Smooth muscle cell (in vitro differentiated cells): ENCODE data around the gene TSPAN15. TPM values are rescaled to one million over a fixed set of nuclear protein-coding genes. Genes with fewer than 3 reads are reported as not detected.

Source experiments
- DNase-seq: peaks from one replicate; lab custom pipeline; 2025; ENCODE audit not compliant: unreplicated experiment; lab: John Stamatoyannopoulos, UW
- H2AFZ ChIP-seq: fragments of 200-600 bp; sonication (generic); 2 replicates; pipeline ENCODE4 v1.6.0; 2016; ENCODE audit warnings: antibody characterized with exemption, low read depth, mild to moderate bottlenecking
- H3F3A ChIP-seq: fragments of 200-600 bp; sonication (generic); 2 replicates; pipeline ENCODE4 v1.6.0; 2017; ENCODE audit warnings: antibody characterized with exemption, low read depth
- H3K27ac ChIP-seq: fragments of 200-600 bp; sonication (generic); 2 replicates; pipeline ENCODE4 v1.5.1; 2016; ENCODE audit warnings: low read depth, mild to moderate bottlenecking
- H3K27me3 ChIP-seq: fragments of 200-600 bp; sonication (generic); 2 replicates; pipeline ENCODE4 v1.6.1; 2016; ENCODE audit warnings: low read depth, mild to moderate bottlenecking
- H3K36me3 ChIP-seq: fragments of 200-600 bp; sonication (generic); 2 replicates; pipeline ENCODE4 v1.5.1; 2016; ENCODE audit warnings: low read depth
- H3K4me1 ChIP-seq: fragments of 200-600 bp; sonication (generic); 2 replicates; pipeline ENCODE4 v1.5.1; 2016; ENCODE audit warnings: low read depth
- H3K4me2 ChIP-seq: fragments of 200-600 bp; sonication (generic); 2 replicates; pipeline ENCODE4 v1.6.0; 2016; ENCODE audit warnings: mild to moderate bottlenecking
- H3K4me3 ChIP-seq: fragments of 200-600 bp; sonication (generic); 2 replicates; pipeline ENCODE4 v1.5.1; 2016; ENCODE audit warnings: mild to moderate bottlenecking
- H3K79me2 ChIP-seq: fragments of 200-600 bp; sonication (generic); 2 replicates; pipeline ENCODE4 v1.6.0; 2016; ENCODE audit warnings: low read depth, mild to moderate bottlenecking
- H3K9ac ChIP-seq: fragments of 200-600 bp; sonication (generic); 2 replicates; pipeline ENCODE4 v1.6.0; 2016; ENCODE audit warnings: low read depth
- H3K9me3 ChIP-seq: fragments of 200-600 bp; sonication (generic); replicated peaks from 2 replicates; pipeline ENCODE4 v1.5.1; 2016; ENCODE audit warnings: low read depth
- H4K20me1 ChIP-seq: fragments of 200-600 bp; sonication (generic); 2 replicates; pipeline ENCODE4 v1.6.0; 2016; ENCODE audit warnings: low read depth
- CTCF ChIP-seq: fragments of 200-600 bp; sonication (generic); IDR thresholded peaks from 2 replicates; pipeline ENCODE4 v1.5.1; 2017; ENCODE audit warnings: borderline replicate concordance, mild to moderate bottlenecking, antibody characterized with exemption; ENCODE audit not compliant: insufficient read depth, poor library complexity, severe bottlenecking
- WGBS: methylation state at CpG from one replicate; pipeline ENCODE4 v1.1.7; 2016; ENCODE audit warnings: low lambda C conversion rate; 5-methylcytosine and 5-hydroxymethylcytosine counted together
- polyA plus RNA-seq: library from polyadenylated mRNA; unstranded; fragments of >200 nt; fragmentation: Nextera tagmentation; extraction: Ambion mirVana; gene quantifications from 2 replicates; pipeline ENCODE4 v1.2.1, GENCODE V29; 2016
- total RNA-seq: library from RNA; depleted of rRNA; stranded (reverse); fragments of >200 nt; gene quantifications from 2 replicates; pipeline ENCODE4 v1.2.3, GENCODE V29; 2014

The TSPAN15 gene
- total and polyA plus RNA-seq, 2 experiments from 2014 or later = 113 to 249 TPM

GRCh38 chr10:69415951-69416350 lies 35.3 kb upstream of the TSPAN15 start:
- Histone ChIP-seq H3K36me3 (no peaks in the 10 kb centered on the region), H3K4me2 (no peak overlapping the region), H3K4me3 (no peak overlapping the region), H3K27ac (no peak overlapping the region), H3K4me1 (no peaks in the 10 kb centered on the region), H3K9ac (no peak overlapping the region), H3K9me3 (no peaks in the 10 kb centered on the region), H3K79me2 (no peaks in the 10 kb centered on the region), H4K20me1 (no peaks in the 10 kb centered on the region), H3F3A (peaks cover 10% of the 10 kb centered on the region), H2AFZ (no peak overlapping the region), H3K27me3 (no peaks in the 10 kb centered on the region)
- no peak for TF ChIP-seq CTCF
- 96% methylated on average over 10 of the region's 10 CpGs for WGBS
- DNase-seq = no peak

GRCh38 chr10:69416695-69417094 lies 34.6 kb upstream of the TSPAN15 start, which contains the start of gene TACR2:
Gene TACR2, minus strand, starts transcription at chr10:69416918. Its CDS starts 595 bp downstream, at chr10:69416323.
- no peak within 1 kb of the TSS for H3K9ac ChIP-seq
- no peak within 1 kb of the TSS for H3K27ac ChIP-seq
- no peaks in the 10 kb centered on the region for H4K20me1 ChIP-seq
- peaks cover 5% of the 10 kb centered on the region for H3F3A ChIP-seq
- H3K36me3 ChIP-seq = no peaks in the 10 kb centered on the region
- H3K9me3 ChIP-seq = no peaks in the 10 kb centered on the region
- no peak for DNase-seq
- no peak within 1 kb of the TSS for H3K4me3 ChIP-seq
- no peaks in the 10 kb centered on the region for H3K4me1 ChIP-seq
- H3K27me3 ChIP-seq = no peaks in the 10 kb centered on the region
- no peak within 1 kb of the TSS for H3K4me2 ChIP-seq
- no peak for TF ChIP-seq CTCF
- no peaks in the 10 kb centered on the region for H3K79me2 ChIP-seq
- WGBS = 94% methylated on average over 8 of the region's 10 CpGs
- H2AFZ ChIP-seq = no peak within 1 kb of the TSS

- H3K27ac ChIP-seq = no peak overlapping the region
Observed at GRCh38 chr10:69417542-69417941, 33.7 kb upstream of the TSPAN15 start.

More at GRCh38 chr10:69417542-69417941, 33.7 kb upstream of the TSPAN15 start:
- no peaks in the 10 kb centered on the region for H3K27me3 ChIP-seq
- H3K36me3 ChIP-seq = no peaks in the 10 kb centered on the region
- no peaks in the 10 kb centered on the region for H3K4me1 ChIP-seq
- WGBS = 84% methylated on average over 11 of the region's 11 CpGs
- peaks cover 4% of the 10 kb centered on the region for H3F3A ChIP-seq
- no peaks in the 10 kb centered on the region for H3K79me2 ChIP-seq
- H3K4me3 ChIP-seq = no peak overlapping the region
- H3K4me2 ChIP-seq = no peak overlapping the region
- no peaks in the 10 kb centered on the region for H3K9me3 ChIP-seq
- DNase-seq = no peak
- TF ChIP-seq CTCF = no peak
- no peak overlapping the region for H3K9ac ChIP-seq
- H2AFZ ChIP-seq = no peak overlapping the region
- no peaks in the 10 kb centered on the region for H4K20me1 ChIP-seq
